Urinary bladder (tissue), 4 donors: Measurements from ENCODE around the gene SH2B2. TPM values are rescaled to one million over a fixed set of nuclear protein-coding genes. Genes with fewer than 3 reads are reported as not detected.

Source experiments
- DNase-seq: peaks from one replicate; pipeline ENCODE4 v3.0.0-alpha.2; 2015; ENCODE audit errors: extremely low spot score
- H3K27ac ChIP-seq: one replicate; pipeline ENCODE4 v1.5.1; 2013; ENCODE audit warnings: low read depth, mild to moderate bottlenecking, moderate library complexity
- H3K36me3 ChIP-seq: one replicate; pipeline ENCODE4 v1.6.1; 2013; ENCODE audit warnings: mild to moderate bottlenecking, moderate library complexity; ENCODE audit not compliant: insufficient read depth
- H3K4me1 ChIP-seq: one replicate; pipeline ENCODE4 v1.6.1; 2013; ENCODE audit warnings: mild to moderate bottlenecking, moderate library complexity; ENCODE audit not compliant: insufficient read depth
- H3K4me3 ChIP-seq: one replicate; pipeline ENCODE4 v1.5.1; 2013; ENCODE audit warnings: low read depth, low read length
- WGBS: extraction: QIAGEN DNeasy Blood & Tissue Kit; methylation state at CpG from one replicate; pipeline ENCODE4 v1.1.7; 2013; 5-methylcytosine and 5-hydroxymethylcytosine counted together
- polyA plus RNA-seq: library from polyadenylated mRNA; stranded (reverse); fragments of 200-250 nt; gene quantifications from one replicate; pipeline ENCODE4 v1.2.3, GENCODE V29; 2013
- total RNA-seq: library from RNA; depleted of rRNA; stranded (reverse); fragments of >200 nt; gene quantifications from one replicate; pipeline ENCODE4 v1.2.3, GENCODE V29; 2014
- donor health status: healthy with polysubstance abuse.
- donor health status: healthy.

SH2B2 gene
- total and polyA plus RNA-seq, 2 donors, result 1.8 to 5.3 TPM

DNA sequence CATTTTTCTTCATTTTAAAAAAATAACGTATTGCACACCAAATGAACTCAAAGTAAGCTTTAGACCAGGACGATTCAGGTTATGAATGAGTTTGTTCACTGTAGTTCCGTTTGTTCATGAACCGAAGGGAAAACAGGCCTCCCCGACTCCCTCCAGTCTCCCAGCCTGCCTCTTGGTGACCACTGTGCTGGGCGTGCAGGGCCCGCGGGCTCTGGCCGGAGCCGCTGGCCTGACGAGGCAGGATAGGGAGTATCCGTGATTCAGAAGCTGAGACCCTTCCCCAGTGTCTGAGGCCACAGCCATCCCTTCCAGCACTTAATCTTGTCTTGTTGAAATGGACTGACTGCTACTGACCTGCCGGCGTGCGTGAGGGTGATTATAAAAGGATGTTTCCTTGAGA, 30.8 kb upstream of the SH2B2 start:
- DNase-seq, result no peak
- WGBS, result 91% methylated on average over 15 of the region's 15 CpGs
- Histone ChIP-seq H3K4me1 (no peaks in the 10 kb centered on the region), H3K36me3 (no peaks in the 10 kb centered on the region), H3K4me3 (no peak overlapping the region), H3K27ac (no peak overlapping the region)

DNA sequence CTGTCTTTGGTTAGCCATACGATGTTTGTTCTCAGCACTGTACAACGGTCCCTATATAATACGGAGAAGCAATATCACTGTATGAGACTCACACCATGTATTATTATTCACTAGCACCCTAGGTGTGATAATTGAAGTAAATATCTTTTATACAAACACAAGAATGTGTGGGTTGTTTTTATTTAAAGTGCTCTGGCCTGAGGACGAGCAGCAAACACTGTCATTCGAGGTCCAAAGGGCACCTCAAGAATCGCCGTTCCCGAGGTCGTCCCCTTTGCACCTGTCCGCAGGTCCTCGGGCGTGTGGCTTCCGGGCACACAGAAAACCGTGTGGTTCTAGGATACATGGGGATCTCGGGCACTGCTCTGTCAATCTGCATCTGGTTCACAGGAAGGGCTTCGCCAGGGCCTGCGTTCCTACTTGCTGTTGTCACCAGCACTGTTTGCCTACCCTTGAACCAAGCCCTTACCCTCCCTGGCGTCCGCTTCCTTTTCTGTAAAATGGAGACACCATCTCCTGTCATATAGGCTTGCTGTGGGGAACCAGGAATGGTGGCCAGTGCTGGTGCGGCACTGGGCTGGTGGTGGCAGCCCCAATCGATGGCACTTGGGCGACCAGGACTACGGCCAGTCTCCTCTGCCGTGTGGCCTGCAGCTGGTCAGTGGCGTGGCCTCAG, 28.5 kb upstream of the SH2B2 start:
- no peak for DNase-seq
- H3K36me3 ChIP-seq, result no peaks in the 10 kb centered on the region
- no peak overlapping the region for H3K4me3 ChIP-seq
- WGBS, result 92% methylated on average over 25 of the region's 25 CpGs
- H3K27ac ChIP-seq, result no peak overlapping the region
- no peaks in the 10 kb centered on the region for H3K4me1 ChIP-seq

DNA sequence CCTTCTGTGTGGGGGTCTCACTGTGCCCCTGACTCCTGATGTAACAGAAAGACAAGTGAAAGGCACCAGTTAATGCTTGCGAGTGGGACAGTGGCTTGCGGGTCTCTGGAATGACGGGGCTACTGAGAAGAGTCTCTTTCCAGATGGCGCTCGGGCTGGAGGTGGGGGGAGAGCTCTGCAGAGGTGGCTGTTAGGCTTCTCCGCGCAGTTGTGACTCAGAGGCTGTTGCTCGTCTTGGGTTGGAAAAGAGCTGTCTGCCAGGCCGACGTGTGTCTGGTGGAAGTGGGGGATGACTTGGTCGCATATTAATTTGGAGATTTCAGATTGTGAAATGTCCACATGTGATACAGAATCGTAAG, 27.9 kb upstream of the SH2B2 start:
- Histone ChIP-seq H3K27ac (no peak overlapping the region), H3K4me3 (no peak overlapping the region), H3K36me3 (no peaks in the 10 kb centered on the region), H3K4me1 (no peaks in the 10 kb centered on the region)
- no peak for DNase-seq
- 77% methylated on average over 12 of the region's 12 CpGs for WGBS

DNA sequence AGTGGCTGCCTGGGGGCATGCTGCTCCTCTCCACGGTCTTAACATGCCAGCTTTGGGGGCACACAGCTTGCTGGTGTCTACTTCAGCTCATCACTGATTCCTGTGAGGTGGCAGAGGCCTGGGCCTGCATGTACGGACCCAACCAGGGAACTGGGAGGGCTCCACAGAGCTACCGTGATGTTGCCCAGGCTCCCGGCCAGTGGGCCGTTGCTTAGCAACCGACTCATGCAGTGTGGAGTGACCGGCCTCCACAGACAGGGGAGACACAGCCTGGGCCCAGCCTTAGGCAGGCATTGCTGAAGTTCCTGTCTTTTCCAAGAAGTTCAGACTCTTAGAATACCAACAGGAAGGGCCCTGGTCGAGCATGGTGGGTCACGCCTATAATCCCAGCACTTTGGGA, 25.8 kb upstream of the SH2B2 start:
- DNase-seq, result no peak
- no peaks in the 10 kb centered on the region for H3K36me3 ChIP-seq
- H3K27ac ChIP-seq, result no peak overlapping the region
- no peaks in the 10 kb centered on the region for H3K4me1 ChIP-seq
- no peak overlapping the region for H3K4me3 ChIP-seq
- WGBS, result 45% methylated on average over 9 of the region's 9 CpGs

DNA sequence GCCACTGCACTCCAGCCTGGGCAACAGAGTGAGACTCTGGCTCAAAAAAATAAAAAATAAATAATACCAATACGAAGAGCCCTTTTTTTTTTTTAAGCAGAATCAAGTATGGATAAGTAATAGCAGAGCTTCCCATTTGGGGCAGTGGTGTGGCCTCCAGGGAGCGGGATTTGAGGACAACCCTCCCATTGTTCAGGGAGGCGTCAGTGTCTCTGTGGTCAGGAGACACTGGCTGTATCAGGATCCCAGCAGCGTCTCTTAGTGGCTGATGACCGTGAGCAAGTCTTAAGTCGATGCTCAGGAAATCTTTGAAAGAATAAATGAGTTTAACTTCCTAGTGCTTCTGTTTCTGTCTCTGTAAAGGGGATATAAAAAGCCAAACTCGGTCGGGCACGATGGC, 25.2 kb upstream of the SH2B2 start:
- H3K4me3 ChIP-seq, result no peak overlapping the region
- WGBS, result 83% methylated on average over 9 of the region's 9 CpGs
- no peaks in the 10 kb centered on the region for H3K36me3 ChIP-seq
- no peak for DNase-seq
- no peaks in the 10 kb centered on the region for H3K4me1 ChIP-seq
- no peak overlapping the region for H3K27ac ChIP-seq

DNA sequence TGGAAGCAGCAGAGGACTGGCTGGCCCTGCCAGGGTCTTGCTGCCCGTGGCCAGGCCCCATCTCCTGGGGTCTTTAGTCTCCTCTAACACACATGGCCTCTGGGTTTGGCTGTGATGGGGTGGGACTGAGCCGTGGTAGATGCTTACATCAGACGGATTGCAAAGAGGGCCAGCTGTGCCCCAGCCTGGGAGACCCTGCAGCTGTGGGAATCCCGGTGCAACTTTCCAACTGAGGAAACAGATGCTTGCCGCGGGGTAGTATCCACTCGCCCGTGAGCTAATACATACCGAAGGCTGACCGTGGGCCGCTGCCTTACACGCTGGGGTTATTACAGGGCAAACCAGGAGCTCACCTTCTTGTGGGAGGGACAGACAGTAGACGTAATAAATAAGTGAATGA, 24.1 kb upstream of the SH2B2 start:
- no peak for DNase-seq

DNA sequence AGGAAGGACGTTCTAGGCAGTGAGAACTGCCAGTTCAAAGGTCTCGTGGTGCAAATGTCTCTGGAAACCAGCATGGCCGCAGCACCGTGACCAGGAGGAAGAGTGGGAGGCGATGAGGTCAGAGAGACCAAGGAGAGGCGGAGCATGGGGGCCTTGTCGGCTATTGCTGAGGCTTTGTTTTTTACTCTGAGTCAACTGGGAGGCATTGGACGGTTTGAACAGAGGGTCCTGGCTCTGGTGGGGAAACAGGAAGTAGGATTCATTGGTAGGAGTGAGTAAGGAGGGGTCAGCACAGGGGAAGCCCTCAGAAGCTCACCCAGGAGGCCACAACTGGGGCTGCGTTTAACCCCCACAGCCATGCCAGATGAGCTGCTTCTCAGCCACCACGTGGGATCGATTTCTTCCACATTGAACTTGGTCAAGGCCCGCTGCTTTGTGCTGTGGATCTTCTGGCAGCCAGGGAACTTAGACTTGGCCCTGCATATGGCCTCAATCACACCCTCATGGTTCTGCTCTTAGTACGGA, 22.2 kb upstream of the SH2B2 start:
- H3K4me1 ChIP-seq, result no peaks in the 10 kb centered on the region
- WGBS, result 74% methylated on average over 13 of the region's 13 CpGs
- H3K36me3 ChIP-seq, result no peaks in the 10 kb centered on the region
- no peak overlapping the region for H3K4me3 ChIP-seq
- no peak for DNase-seq
- H3K27ac ChIP-seq, result no peak overlapping the region

More for the DNA sequence above, 24.1 kb upstream of the SH2B2 start:
- Histone ChIP-seq H3K4me1 (no peaks in the 10 kb centered on the region), H3K27ac (no peak overlapping the region), H3K4me3 (no peak overlapping the region), H3K36me3 (no peaks in the 10 kb centered on the region)
- 89% methylated on average over 13 of the region's 13 CpGs for WGBS

DNA sequence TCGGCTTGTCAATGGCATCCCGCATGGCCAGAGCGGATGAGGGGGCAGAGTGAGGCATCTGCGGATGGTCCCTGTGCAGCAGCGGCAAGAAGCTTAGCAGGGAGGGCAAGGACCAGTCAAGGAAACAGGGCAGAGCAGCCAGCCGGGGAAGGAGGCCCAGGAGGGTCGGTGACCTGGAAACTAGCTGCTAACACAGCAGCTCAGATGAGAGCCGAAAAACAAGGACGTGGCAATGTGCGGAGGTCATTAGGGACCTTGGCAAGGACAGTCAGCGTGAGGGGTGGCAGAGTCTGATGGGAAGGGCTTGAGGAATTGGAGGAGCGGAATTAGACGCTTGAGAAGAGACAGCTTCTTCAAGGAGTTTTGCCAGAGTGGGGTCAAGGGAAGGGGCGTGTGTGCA, 20.1 kb upstream of the SH2B2 start:
- no peak for DNase-seq
- H3K36me3 ChIP-seq, result no peaks in the 10 kb centered on the region
- no peak overlapping the region for H3K27ac ChIP-seq
- 82% methylated on average over 14 of the region's 14 CpGs for WGBS
- H3K4me3 ChIP-seq, result no peak overlapping the region
- no peaks in the 10 kb centered on the region for H3K4me1 ChIP-seq

DNA sequence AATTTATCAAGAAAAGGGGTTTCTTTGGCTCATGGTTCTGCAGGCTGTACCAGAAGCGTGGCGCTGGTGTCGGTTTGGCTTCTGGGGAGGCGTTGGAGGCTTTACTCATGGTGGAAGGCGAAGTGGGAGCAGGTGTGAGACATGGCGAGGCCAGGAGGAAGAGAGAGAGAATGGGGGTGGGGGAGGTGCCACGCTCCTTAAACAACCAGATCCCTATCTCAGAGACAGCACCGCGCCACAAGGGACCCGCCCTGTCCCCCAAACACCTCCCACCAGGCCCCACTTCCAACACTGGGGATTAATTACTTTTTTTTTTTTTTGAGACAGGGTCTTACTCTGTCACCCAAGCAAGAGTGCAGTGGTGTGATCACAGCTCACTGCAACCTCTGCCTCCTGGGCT, 18.0 kb upstream of the SH2B2 start:
- H3K4me3 ChIP-seq, result no peak overlapping the region
- no peaks in the 10 kb centered on the region for H3K4me1 ChIP-seq
- 86% methylated on average over 10 of the region's 10 CpGs for WGBS
- DNase-seq, result no peak
- no peaks in the 10 kb centered on the region for H3K36me3 ChIP-seq
- H3K27ac ChIP-seq, result no peak overlapping the region

DNA sequence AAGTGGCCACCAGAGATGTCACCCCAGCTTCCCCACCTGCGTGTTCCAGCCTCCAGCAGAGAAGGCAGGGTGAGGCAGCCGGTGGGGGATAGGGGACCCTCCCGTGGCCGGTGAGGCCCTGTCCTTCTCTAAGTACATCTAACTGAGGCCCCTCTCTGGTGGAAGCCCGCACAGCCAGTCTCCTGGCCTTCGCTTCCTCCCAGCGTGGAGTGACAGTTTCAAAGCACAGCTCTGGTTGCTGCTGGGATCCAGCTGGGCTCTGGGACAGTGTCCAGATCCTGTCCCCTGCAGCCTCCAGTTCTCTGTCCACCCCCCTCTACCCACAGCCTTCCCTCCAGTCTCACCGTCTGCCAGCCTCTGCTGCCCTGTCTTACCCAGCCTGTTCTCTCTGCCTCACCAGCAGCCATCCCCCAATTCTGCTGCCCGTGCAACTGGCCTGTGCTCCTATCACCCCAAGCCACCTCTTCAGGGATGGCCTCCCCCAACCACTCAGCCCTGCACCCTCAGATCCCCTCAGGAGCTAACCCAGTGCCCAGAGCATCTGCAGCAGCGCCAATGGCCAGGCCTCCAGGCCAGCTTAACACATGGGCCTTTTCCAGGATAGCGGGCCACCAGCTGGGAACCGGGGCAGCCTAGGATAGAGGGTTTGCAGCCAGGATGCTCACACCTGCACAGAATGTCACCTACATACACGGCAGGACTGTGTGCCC, 16.3 kb upstream of the SH2B2 start:
- Histone ChIP-seq H3K4me3 (no peak overlapping the region), H3K4me1 (no peaks in the 10 kb centered on the region), H3K36me3 (no peaks in the 10 kb centered on the region), H3K27ac (no peak overlapping the region)
- WGBS, result 65% methylated on average over 13 of the region's 13 CpGs
- DNase-seq, result no peak

DNA sequence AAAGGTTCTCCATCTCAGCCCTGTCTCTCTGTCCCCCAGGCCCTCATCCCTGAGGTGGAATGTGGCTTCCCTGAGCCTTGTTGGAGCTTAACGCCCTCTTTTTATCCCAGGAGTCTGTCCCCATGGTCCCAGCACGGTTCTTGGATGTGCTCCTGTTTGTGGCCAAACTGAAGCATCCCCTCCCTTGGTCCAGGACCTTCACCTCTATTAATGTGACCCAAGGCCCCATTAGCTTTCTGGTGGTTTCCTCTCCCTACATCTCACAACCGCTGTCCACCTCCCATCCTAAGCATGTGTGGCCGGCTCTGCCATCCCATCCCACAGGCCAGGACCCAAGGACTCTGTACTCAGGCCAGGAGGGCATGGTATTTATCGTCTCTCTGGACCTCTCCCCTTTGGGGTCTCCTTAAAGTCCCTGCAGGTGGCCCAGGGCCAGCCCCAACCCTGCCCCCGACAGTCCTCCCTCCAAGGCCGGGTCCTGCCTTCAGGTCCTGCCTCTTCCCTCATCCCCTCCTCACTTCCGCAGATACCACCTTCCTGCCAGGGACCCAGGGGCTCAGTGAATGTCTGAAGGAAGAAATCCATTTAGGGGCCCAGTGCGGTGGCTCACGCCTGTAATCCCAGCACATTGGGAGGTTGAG, 15.4 kb upstream of the SH2B2 start:
- Histone ChIP-seq H3K4me1 (no peaks in the 10 kb centered on the region), H3K27ac (no peak overlapping the region)
- WGBS, result 98% methylated on average over 10 of the region's 10 CpGs

DNA sequence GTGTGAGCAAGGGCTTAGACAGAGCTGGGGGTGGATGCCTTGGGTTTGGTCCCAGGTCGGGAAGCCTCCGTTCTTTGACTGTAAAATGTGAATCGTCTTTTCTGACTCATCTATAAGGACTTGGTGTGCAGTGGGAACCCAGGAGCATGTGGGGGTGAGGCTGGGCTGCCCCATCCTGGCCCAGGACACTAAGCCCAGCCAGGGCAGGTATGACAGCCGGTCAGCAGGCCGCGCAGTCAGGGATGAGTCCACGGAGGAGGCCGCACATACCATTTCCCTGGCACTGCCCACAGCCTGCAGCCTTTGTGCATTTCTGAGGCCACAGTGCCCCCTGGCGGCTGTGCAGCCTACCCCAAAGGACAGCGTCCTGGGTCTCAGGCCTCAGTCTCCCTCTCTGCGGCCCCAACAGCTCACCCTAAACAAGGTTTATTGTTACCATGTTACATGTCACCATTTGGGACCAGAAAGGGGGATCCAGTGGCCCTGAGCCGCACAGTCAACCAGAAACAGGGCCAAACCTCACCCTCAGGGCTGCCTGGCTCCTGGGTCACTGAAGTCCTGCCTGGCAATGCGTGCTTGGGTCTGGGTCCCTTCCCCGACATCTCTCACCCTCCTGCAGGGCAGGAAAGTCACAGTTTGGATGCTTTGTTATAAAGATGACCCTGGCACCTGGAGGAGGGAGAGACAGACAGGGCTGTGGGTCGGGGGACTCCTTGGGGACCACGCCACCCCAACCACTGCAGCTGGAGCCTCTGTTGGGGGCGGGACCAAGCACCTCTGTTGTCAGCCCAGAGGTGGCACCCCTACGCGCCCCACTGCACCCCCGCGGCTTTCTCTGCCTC, 14.4 kb upstream of the SH2B2 start:
- Histone ChIP-seq H3K4me1 (no peaks in the 10 kb centered on the region), H3K27ac (no peak overlapping the region), H3K36me3 (no peaks in the 10 kb centered on the region), H3K4me3 (no peak overlapping the region)
- DNase-seq, result no peak
- WGBS, result 48% methylated on average over 21 of the region's 21 CpGs

More for the DNA sequence above, 15.4 kb upstream of the SH2B2 start:
- Histone ChIP-seq H3K36me3 (no peaks in the 10 kb centered on the region), H3K4me3 (no peak overlapping the region)
- DNase-seq, result no peak

DNA sequence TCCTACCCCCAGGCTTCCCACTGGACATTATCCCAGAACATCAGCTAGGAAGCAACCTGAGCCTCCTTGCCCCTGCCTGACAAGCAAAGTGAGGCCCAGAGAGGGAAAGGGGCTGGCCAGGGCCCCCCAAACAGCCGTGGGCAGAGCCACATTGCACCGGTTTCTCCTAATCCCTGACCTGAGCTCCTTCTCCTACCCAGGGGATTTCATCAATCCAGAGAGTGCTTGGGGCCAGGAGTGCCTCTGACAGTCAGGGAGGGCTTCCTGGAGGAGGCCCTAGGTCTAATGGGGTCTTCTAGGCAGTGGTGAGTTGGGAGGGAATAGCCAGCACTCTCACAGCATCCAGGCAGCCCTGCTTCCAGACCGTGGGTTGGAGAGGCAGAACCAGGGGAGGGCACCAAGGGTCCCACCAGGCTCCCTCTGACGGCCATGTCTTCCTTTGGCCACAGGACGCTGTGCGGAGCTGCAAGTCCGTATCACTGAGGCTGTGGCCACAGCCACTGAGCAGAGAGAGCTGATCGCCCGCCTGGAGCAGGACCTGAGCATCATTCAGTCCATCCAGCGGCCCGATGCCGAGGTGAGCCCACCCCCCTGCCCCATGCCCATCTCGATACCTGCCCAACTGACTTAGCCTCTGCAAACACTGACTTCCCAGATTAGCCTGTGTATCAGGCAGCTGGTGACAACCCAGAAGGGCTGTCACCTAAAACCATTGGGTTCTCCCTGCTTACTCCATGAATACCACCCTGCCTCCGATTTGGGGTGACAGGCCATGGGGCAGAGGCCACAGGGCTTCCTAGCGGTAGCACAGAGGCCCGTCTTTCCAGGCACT, 13.5 kb upstream of the SH2B2 start:
- no peaks in the 10 kb centered on the region for H3K4me1 ChIP-seq
- H3K27ac ChIP-seq, result no peak overlapping the region
- no peaks in the 10 kb centered on the region for H3K36me3 ChIP-seq
- H3K4me3 ChIP-seq, result no peak overlapping the region
- 84% methylated on average over 16 of the region's 16 CpGs for WGBS
- DNase-seq, result no peak
